Measurements from ENCODE around the gene NRP1. TPM values are rescaled to one million over a fixed set of nuclear protein-coding genes. Genes with fewer than 3 reads are reported as not detected.

NRP1 gene
- polyA plus RNA-seq, 1 of the 3 experiments (the other 2 are of a cell fraction): 129 TPM

DNA sequence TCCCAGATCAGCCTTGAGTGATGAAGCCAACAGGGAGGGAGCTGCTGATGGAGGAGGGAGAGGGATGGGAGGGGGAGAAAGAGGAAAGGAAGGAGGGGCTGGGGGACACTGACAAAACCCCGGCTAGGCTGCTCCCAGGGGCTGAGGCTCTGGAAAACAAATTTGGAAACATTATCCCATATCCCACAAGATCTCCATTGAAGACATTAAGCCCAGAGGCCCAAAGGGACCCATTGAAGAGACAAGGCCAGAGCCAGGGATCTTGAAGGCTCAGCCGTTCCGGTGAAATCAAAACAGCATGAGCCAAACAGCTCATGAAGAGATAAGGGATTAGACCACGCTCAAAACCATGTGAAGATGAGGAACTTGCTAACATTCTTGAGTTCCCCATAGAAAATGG, 192.2 kb downstream of the NRP1 start:
- TF ChIP-seq, protein P1, sequence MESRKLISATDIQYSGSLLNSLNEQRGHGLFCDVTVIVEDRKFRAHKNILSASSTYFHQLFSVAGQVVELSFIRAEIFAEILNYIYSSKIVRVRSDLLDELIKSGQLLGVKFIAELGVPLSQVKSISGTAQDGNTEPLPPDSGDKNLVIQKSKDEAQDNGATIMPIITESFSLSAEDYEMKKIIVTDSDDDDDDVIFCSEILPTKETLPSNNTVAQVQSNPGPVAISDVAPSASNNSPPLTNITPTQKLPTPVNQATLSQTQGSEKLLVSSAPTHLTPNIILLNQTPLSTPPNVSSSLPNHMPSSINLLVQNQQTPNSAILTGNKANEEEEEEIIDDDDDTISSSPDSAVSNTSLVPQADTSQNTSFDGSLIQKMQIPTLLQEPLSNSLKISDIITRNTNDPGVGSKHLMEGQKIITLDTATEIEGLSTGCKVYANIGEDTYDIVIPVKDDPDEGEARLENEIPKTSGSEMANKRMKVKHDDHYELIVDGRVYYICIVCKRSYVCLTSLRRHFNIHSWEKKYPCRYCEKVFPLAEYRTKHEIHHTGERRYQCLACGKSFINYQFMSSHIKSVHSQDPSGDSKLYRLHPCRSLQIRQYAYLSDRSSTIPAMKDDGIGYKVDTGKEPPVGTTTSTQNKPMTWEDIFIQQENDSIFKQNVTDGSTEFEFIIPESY (IDR thresholded peaks at IDR 0.05; ENCODE audit: borderline replicate concordance, low read depth): no peak
- TF ChIP-seq EZH2phosphoT487 (IDR thresholded peaks at IDR 0.05; ENCODE audit: borderline replicate concordance, low read depth) (no peak), FOXJ3 (CRISPR knock-in tag; IDR thresholded peaks at IDR 0.05) (no peak), CHD2 (IDR thresholded peaks at IDR 0.05; ENCODE audit: low read length, partially characterized antibody) (no peak), TEAD4 (IDR thresholded peaks at IDR 0.05; ENCODE audit: borderline replicate concordance, insufficient read depth) (no peak), ELF1 (IDR thresholded peaks at IDR 0.05) (no peak), TCF12 (IDR thresholded peaks at IDR 0.05) (no peak), RXRA (IDR thresholded peaks at IDR 0.05; ENCODE audit: borderline replicate concordance, low read depth) (no peak), FOSL2 (IDR thresholded peaks at IDR 0.05; ENCODE audit: borderline replicate concordance, low read depth) (no peak)
- TF ChIP-seq, protein P2, sequence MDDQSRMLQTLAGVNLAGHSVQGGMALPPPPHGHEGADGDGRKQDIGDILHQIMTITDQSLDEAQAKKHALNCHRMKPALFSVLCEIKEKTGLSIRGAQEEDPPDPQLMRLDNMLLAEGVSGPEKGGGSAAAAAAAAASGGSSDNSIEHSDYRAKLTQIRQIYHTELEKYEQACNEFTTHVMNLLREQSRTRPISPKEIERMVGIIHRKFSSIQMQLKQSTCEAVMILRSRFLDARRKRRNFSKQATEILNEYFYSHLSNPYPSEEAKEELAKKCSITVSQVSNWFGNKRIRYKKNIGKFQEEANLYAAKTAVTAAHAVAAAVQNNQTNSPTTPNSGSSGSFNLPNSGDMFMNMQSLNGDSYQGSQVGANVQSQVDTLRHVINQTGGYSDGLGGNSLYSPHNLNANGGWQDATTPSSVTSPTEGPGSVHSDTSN (IDR thresholded peaks at IDR 0.05): no peak
- TF ChIP-seq, protein P3, sequence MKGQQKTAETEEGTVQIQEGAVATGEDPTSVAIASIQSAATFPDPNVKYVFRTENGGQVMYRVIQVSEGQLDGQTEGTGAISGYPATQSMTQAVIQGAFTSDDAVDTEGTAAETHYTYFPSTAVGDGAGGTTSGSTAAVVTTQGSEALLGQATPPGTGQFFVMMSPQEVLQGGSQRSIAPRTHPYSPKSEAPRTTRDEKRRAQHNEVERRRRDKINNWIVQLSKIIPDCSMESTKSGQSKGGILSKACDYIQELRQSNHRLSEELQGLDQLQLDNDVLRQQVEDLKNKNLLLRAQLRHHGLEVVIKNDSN (IDR thresholded peaks at IDR 0.05; ENCODE audit: borderline replicate concordance, low read depth): no peak
- no peaks in the 10 kb centered on the region for H3K79me2 ChIP-seq (ENCODE audit: insufficient read depth)
- H4K20me1 ChIP-seq (ENCODE audit: insufficient read depth): no peaks in the 10 kb centered on the region
- H3K27ac ChIP-seq (ENCODE audit: low read depth in 2 of 2, low read length in 1 of 2): peak overlapping the region in 1 of 2 experiments; percentile 43; a peak in 1 of 4 replicates
- WGBS (ENCODE audit: low lambda C conversion rate): 93% methylated on average over 4 of the region's 4 CpGs
- no peaks in the 10 kb centered on the region for H3K9me3 ChIP-seq
- no peaks in the 10 kb centered on the region for H3K36me3 ChIP-seq (replicated peaks in 1 of 2; ENCODE audit: control insufficient read depth in 1 of 2, insufficient read depth in 2 of 2, low read length in 1 of 2)
- peak overlapping the region; percentile 0; the same call in 1 of the 2 replicates for H2AFZ ChIP-seq (ENCODE audit: low read depth)
- POLR2A ChIA-PET: no interaction called here
- CTCF ChIA-PET: no interaction called here
- no peak for DNase-seq
- no peak overlapping the region for H3K9ac ChIP-seq
- no peak overlapping the region for H3K4me3 ChIP-seq (ENCODE audit: low read depth in 2 of 2, low read length in 1 of 2)
- H3K27me3 ChIP-seq (ENCODE audit: insufficient read depth): no peaks in the 10 kb centered on the region
- peaks cover 4 to 8% of the 10 kb centered on the region in 2 experiments; a peak in 2 of 4 replicates for H3K4me1 ChIP-seq (ENCODE audit: control insufficient read depth in 1 of 2, insufficient read depth in 2 of 2, low read depth in 1 of 2, low read length in 1 of 2)
- peak overlapping the region; percentile 45; the same call in 1 of the 2 replicates for H3K4me2 ChIP-seq
- no peaks in the 10 kb centered on the region for H3K9me2 ChIP-seq
- peaks cover 4% of the 10 kb centered on the region for H3F3A ChIP-seq (replicated peaks; ENCODE audit: insufficient read depth)

DNA sequence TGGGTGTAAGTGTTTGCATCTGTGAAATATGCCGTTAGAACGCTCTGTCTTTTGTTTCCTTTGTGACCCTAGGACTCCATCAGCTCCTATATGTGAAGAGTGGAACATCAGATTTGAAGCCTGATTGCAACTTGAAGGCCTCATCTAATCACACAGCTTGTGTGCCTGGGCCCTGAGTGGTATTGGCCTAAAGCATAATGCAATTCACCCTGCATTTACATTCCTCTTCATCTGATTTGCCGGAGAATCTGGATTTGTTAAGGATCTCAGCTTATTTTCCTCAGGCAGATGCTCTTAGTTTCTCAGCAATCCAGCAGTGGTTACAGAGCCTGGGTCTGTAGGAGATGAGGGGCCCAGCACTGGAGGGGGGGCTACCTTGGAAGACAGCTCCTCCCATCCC, 193.2 kb downstream of the NRP1 start:
- Histone ChIP-seq H3K79me2 (ENCODE audit: insufficient read depth) (no peaks in the 10 kb centered on the region), H3F3A (replicated peaks; ENCODE audit: insufficient read depth) (peaks cover 4% of the 10 kb centered on the region), H3K9me2 (no peaks in the 10 kb centered on the region), H4K20me1 (ENCODE audit: insufficient read depth) (no peaks in the 10 kb centered on the region), H3K4me2 (no peak overlapping the region), H3K27ac (ENCODE audit: low read depth in 2 of 2, low read length in 1 of 2) (no peak overlapping the region), H3K27me3 (ENCODE audit: insufficient read depth) (no peaks in the 10 kb centered on the region), H2AFZ (ENCODE audit: low read depth) (no peak overlapping the region), H3K9ac (no peak overlapping the region), H3K4me3 (ENCODE audit: low read depth in 2 of 2, low read length in 1 of 2) (no peak overlapping the region), H3K4me1 (ENCODE audit: control insufficient read depth in 1 of 2, insufficient read depth in 2 of 2, low read depth in 1 of 2, low read length in 1 of 2) (peaks cover 4 to 12% of the 10 kb centered on the region in 2 experiments; a peak in 2 of 4 replicates), H3K9me3 (no peaks in the 10 kb centered on the region), H3K36me3 (replicated peaks in 1 of 2; ENCODE audit: control insufficient read depth in 1 of 2, insufficient read depth in 2 of 2, low read length in 1 of 2) (no peaks in the 10 kb centered on the region)
- ChIA-PET CTCF (interaction anchor here (0.8 to 3.2 kb wide), 2 partner anchors 11 to 25 kb away, joined by 3 to 10 read pairs; no protein-coding TSS in a partner anchor), POLR2A (no interaction called here)
- no peak for DNase-seq
- TF ChIP-seq TAF1 (IDR thresholded peaks at IDR 0.05; ENCODE audit: borderline replicate concordance, low read depth, low read length) (no peak), POLR2AphosphoS5 (IDR thresholded peaks at IDR 0.05; ENCODE audit: low read depth, low read length) (no peak)
- TF ChIP-seq, protein P4, sequence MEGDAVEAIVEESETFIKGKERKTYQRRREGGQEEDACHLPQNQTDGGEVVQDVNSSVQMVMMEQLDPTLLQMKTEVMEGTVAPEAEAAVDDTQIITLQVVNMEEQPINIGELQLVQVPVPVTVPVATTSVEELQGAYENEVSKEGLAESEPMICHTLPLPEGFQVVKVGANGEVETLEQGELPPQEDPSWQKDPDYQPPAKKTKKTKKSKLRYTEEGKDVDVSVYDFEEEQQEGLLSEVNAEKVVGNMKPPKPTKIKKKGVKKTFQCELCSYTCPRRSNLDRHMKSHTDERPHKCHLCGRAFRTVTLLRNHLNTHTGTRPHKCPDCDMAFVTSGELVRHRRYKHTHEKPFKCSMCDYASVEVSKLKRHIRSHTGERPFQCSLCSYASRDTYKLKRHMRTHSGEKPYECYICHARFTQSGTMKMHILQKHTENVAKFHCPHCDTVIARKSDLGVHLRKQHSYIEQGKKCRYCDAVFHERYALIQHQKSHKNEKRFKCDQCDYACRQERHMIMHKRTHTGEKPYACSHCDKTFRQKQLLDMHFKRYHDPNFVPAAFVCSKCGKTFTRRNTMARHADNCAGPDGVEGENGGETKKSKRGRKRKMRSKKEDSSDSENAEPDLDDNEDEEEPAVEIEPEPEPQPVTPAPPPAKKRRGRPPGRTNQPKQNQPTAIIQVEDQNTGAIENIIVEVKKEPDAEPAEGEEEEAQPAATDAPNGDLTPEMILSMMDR (IDR thresholded peaks at IDR 0.05): no peak
- WGBS (ENCODE audit: low lambda C conversion rate): 93% methylated on average over 3 of the region's 3 CpGs

All from SK-N-SH (cell line).